GM18499 (cell line): ENCODE results near the gene ZDHHC8.

Source experiments
- ATAC-seq: cut with Tn5 transposase; IDR thresholded peaks from one replicate; pipeline ENCODE4 v1.9.1; 2021; ENCODE audit warnings: moderate number of reproducible peaks; ENCODE audit not compliant: insufficient read depth, unreplicated experiment

Gene ZDHHC8

DNA sequence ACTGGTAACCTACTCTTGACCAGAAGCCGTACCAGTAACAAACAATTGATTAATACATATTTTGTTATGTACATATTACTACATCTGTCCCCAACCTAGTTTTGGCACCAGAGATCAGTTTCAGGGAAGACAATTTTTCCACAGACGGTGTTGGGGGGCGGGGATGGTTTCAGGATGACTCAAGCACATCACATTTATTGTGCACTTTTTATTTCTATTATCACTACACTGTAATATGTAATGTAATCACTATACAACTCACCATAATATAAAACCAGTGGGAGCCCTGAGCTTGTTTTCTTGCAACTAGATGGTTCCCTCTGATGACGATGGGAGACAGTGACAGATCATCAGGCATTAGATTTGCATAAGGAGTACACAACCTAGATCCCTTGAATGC, 36.1 kb upstream of the ZDHHC8 start:
- ATAC-seq, result no peak

- ATAC-seq, result no peak
Measured at GRCh38 chr22:20096574-20097420, 34.8 kb upstream of the ZDHHC8 start.

DNA sequence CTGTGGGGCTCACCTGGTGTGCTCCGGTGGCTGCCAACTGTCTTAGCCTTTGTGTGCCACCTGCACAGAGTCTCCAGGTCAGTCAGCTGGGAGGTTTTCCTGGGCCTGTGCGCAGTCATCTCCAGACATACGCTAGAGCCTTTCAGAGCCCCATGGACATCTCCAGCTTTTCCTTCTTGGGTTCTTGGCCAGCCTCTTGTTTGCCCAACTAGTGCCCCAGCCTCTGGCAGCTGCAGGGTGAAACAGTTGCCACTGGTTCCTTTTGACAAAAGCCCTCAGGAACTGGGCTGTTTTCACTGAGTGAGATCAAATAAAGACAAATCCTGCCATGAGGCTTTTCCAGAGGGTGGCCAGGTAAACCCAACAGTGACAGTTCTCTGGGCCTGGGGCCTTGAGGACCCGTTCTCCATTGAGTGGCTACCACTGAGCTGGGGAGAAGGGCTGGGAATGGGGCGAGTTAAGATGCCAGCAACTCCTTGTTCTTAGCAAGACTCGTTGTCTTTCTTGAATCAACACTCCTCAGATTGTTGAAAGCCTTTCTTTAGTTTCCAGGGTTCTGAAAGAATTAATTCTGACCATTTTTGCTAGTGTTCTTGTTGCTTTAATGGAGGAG, 32.4 kb upstream of the ZDHHC8 start:
- no peak for ATAC-seq

- no peak for ATAC-seq
Measured at GRCh38 chr22:20101638-20102037, 30.0 kb upstream of the ZDHHC8 start.

DNA sequence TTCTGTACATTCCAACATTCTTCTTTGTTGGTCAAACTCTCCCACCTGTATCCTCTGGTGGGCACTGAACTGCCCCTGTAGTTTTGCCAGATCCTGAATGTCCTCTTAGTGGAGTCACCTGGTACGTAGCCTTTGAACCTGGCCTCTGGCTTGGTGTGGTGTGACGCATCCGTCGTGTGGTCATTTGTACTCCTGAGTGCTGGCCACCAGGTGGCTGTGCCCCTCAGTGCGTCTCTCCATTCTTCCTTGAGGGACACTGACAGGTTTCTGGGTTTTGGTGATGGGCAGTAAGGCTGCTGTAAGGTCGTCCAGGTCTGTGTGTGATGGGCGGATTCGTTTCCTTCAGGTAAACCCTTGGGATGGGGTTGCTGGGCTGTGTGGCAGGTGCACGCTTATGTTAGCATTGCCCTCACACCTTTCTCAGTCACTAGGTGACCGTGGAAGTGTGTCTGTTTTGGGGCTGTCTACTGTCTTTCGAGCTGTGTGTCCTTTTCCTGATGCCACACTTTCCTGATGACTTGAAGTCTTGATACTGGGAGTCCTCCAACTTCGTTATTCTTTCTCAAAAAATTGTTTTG, 29.3 kb upstream of the ZDHHC8 start:
- no peak for ATAC-seq

DNA sequence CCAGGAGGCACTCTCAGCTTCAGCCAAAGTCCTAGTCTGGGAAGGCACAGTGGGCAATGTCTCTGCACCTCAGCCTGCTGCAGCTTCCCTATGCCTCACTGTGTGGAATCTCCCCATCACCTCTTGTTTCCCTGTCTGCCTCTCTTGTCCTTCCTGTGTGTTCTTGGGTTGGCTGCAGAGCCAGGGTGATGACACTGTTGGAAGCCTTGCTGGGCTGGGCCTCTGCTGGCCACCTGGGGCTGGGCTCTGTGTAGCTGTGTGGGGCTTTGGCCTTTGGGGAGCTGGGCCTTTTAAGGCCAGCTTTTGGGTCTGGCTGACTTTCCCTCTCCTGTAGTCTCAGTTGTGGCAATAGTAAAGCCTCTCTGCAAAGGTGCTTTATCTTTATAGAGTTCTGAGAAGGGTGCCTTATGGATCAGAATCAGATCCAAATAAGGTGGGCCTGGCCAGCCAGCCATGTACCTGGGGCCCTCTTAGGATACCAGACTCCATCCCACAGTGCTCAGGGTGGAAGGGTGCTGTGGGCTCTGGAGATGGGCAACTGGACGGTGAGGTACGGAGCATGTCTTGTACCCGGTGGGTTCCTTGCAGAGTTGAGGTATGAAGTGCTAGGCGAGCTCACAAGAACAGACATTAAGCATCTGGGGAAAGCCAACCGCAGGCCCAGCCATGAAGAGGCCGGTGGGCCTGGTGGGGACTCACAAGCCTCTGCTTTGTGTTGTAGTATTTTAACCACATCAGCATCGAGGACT, 26.0 kb upstream of the ZDHHC8 start:
- ATAC-seq, result no peak

DNA sequence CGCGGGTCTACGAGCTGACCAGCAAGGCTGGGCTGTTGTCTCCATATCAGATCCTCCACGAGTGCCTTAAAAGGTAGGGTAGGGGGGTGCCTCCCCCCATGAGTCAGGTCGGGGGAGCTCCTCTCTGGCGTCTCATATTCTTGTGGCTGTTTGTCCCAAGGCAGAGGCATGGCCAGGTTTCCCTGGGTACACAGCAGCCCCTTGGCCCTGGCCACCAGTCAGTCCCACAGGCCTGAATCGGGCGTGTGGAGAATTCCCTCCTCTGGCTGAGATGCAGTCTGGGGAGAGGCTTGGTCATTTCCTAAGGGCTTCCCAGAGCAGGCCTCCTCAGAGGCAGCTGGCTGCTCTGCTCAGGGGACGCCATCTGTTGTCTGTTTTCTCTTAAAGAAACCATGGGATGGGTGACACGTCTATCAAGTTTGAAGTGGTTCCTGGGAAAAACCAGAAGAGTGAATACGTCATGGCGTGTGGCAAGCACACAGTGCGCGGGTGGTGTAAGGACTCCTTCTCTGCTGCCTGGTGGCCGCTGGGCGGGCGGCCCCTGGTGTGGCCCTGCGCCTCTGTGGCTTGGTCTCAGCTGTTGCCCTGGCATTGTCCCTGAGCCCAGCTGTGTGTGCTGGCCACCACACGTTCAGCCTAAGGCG, 25.3 kb upstream of the ZDHHC8 start:
- ATAC-seq, result no peak

DNA sequence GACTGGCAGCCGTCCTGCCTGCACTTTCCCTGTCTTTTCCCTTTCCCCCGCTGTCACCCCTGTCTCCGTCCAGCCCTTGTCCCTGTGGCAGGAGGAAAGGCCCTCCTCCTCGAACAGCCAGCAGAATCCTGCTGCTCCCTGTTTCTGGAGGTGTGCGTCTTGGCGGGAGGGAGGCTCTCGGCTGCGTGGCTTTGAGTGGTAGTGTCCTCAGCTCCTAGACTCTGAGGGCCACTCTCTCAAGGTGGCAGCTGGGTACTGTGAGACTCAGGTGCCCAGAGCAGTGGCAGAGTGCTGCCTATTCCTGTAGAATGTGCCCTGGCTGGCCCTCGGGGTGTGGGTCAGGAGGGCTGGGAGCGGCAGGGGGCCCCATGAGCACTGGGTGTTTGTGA, 24.8 kb upstream of the ZDHHC8 start:
- no peak for ATAC-seq

DNA sequence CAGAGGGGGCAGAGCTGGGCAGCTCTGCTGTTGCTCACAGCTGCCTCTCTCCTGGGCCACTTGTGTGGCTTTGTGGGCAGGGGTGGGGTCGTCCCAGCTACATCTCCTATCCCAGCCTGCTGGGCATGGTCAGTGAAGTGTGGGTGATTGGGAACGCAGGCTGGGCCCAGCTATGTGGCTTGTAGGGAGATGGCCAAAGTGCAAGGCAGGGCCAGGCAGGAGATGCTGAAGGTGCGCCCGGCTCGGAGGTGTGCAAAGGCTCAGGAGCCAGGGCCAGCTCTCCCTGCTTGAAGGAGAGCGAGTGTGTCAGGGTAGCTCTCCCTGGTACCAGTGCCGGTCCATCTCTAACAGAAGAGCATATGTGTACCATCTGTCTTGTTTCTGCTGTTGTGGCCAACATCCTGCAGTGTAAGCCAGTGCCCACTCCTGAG, 24.1 kb upstream of the ZDHHC8 start:
- ATAC-seq, result no peak

DNA sequence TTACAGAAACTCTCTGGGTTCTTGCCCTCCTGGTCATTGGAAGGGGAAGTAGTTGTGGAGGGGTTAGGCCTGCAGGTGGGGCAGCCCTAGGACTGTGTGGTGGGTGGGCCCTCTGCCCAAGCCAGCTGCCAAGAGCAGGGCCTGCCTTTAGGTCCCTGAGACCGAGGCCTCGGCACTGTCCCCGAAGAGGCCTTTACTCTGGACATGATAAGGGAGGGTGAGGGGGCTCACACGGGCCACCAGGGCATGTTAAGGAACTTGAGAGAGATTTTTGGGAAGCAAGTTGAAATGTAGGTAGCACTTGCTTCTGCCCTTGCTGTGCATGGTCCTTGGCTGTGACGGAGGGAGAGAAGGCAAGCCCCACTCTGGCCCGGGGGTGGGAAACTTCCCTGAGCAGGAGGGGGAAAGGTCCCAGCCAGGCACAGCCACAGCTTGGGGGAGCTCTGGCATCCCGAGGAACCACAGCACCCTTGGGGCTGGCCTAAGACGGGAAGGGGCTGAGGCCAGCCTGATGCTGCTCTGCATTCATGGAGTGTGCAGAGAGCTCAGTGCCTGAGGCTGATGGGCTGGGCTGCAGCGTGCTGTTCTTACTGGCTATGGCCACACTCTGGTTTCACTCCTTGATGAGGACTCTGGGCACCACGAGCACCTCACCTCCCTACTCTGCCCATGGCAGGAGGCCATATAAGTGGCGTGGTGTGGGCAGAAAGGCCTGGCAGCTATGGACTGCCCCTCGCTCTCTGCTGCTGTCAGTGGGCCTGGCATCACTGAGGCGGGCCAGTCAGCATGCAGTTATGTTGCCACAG, 23.4 kb upstream of the ZDHHC8 start:
- no peak for ATAC-seq

DNA sequence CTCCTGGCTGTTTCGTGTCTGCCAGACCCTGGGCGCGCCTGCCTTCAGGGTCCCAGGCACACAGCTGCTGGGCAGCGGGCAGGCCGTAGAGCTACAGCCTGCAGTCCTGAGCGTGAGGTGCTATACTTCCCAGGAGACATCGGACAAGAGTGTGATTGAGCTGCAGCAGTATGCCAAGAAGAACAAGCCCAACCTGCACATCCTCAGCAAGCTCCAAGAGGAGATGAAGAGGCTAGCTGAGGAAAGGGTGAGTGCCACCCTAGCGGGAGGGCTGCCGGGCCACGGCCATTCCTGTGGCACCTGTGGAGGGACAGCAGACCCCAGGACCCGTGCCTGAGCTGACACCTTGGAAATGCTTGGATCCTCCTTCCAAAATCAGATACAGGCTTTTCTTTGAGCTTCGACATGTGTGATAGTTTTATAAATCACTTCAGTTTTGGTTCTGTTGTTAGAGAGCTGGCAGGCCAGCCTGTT, 22.8 kb upstream of the ZDHHC8 start:
- ATAC-seq, result no peak

- no peak for ATAC-seq
Measured at GRCh38 chr22:20109411-20110358, 21.9 kb upstream of the ZDHHC8 start.

GRCh38 chr22:20110359-20110985, 21.1 kb upstream of the ZDHHC8 start:
- ATAC-seq, result no peak

DNA sequence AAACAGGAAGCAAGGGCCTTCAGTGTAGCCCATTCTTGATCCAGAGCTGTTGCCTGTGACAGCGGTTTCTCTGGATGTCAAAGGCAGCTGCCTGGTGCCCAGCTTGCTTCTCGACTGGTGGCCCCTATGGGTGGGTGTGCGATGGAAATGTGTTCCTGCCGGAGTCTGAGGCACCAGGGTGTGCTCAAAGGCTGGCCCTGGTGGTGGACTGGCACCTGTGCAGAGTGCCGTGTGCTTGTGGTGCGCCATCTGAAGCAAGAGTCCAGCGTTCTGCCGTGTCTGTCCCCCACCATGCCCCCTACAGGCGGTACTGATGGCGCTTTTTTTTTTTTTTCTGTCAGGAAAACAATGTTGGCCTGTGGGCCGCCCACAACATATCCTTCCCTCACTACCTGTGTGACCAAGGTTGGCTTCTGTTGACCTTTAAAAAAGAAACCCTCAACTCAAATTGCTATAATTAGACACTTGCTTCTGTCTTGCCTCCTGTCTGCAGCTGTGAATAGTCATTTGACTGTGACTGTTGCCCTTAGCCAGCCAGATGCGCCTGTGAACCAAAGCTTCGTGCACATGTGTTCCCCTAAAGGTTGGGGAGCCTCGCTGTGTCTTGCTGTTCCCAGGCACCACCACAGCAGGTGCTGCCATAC, 20.4 kb upstream of the ZDHHC8 start:
- ATAC-seq, result no peak

DNA sequence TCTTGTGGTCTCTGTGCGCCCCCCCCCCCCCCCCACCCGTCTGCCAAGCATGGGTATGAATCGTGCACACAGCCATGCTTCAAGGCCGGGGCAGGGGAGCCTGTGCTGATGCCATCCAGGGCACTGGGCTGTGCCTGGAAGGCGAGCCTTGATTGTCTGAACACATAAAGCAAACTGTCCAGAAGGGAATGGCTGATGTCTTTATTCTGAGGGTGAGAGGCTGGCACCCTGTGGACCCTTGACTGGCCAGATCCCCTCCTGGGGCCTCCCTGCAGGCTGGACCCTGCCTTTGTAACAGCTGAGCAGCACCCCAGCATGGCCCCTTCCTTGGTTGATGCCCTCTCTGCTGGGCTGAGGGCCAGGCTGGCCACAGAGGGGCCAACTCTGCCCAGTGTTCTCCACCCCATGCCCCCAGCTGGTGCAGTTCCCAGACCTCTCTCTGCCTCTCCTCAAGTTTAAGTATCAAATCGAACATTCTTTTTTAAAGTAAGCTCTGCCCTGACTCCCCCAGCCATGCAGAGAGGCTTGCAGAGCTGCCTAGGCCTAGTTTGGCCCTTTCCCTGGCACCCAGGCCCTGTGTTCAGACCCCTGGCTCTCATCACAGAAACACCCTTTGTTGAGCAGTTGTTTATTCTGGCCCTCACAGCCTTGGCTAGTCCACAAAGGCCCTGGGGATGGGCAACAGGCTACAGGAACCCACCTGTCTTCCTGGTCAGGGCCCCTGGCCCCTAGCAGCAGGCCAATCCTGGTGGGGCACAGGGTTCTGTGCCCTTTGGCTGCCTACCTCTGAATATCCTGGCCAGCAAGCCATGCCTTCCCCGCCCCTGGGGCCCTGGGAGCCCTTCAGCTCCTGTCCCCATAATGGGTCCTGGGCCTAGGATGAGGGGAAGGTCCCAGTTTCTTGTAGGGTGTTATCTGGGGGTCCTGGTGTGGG, 19.6 kb upstream of the ZDHHC8 start:
- no peak for ATAC-seq
